ENCODE measurements around the gene SORT1. TPM values are rescaled to one million over a fixed set of nuclear protein-coding genes. Genes with fewer than 3 reads are reported as not detected.

Gene SORT1
- total and polyA plus RNA-seq, 2 of the 13 experiments (the other 11 are each of a cell fraction or from before 2014, with no cell fraction given), result 32.4 to 93.0 TPM

- TF ChIP-seq ZBTB43 (CRISPR knock-in tag; conservative IDR thresholded peaks at IDR 0.05), result no peak
- no peak for TF ChIP-seq TAF1 (CRISPR knock-in tag; IDR thresholded peaks at IDR 0.05)
- no peak for TF ChIP-seq NR3C1 (CRISPR knock-in tag; IDR thresholded peaks at IDR 0.05)
- TF ChIP-seq PAF1 (CRISPR knock-in tag; IDR thresholded peaks at IDR 0.05), result no peak
- no peak for TF ChIP-seq RFX3 (CRISPR knock-in tag; IDR thresholded peaks at IDR 0.05)
Observed at GRCh38 chr1:109272831-109273547, 124.7 kb downstream of the SORT1 start (continued).

GRCh38 chr1:109272021-109272799 lies 125.5 kb downstream of the SORT1 start:
- POLR2A ChIA-PET, result no interaction called here
- no peak overlapping the region for H3K27ac ChIP-seq (ENCODE audit: extremely low read length, insufficient read depth, low read length)
- H3K9me3 ChIP-seq (ENCODE audit: low read length), result no peaks in the 10 kb centered on the region
- CTCF ChIA-PET (ENCODE audit: low intra/inter-chr PET ratio, low total read pairs), result no interaction called here
- no peaks in the 10 kb centered on the region for H3K79me2 ChIP-seq (ENCODE audit: insufficient read depth, low read length)
- H4K20me1 ChIP-seq (ENCODE audit: insufficient read depth, low read length), result no peaks in the 10 kb centered on the region
- no peak overlapping the region for H3K4me2 ChIP-seq (ENCODE audit: low read depth, low read length)
- no peak overlapping the region for H3K4me3 ChIP-seq (replicated peaks in 1 of 3; ENCODE audit: insufficient read depth in 1 of 3, low read depth in 2 of 3, low read length in 3 of 3)
- intact Hi-C loops (cut with micrococcal nuclease; ENCODE audit: unreplicated experiment) (loop anchor here (10.0 kb wide), 1 partner anchor 73 kb away; no protein-coding TSS in a partner anchor), in situ Hi-C loops (cut with HindIII; ENCODE audit: extremely low pct_ligation_motif_present, low pct_unique_long_range_greater_than_20kb) (loop anchor here (5.0 kb wide), 1 partner anchor 50 kb away; no protein-coding TSS in a partner anchor)
- no peaks in the 10 kb centered on the region for H3K27me3 ChIP-seq (ENCODE audit: control insufficient read depth in 1 of 2, insufficient read depth in 2 of 2, low read length in 2 of 2)
- H2AFZ ChIP-seq (ENCODE audit: low read length), result no peak overlapping the region
- DNase-seq (ENCODE audit: low spot score) (no peak), FAIRE-seq (no peak), ATAC-seq (no peak)
- WGBS (ENCODE audit: low lambda C conversion rate), result 99% methylated on average over 9 of the region's 13 CpGs
- H3K4me1 ChIP-seq (ENCODE audit: insufficient read depth, low read length), result peaks cover 48% of the 10 kb centered on the region
- H3K36me3 ChIP-seq (replicated peaks in 1 of 2; ENCODE audit: control insufficient read depth in 1 of 2, insufficient read depth in 2 of 2, low read length in 2 of 2), result 0 out of 5 replicates have a peak, but pooled peaks cover 2% of the 10 kb centered on the region in 2 experiments
- no TSS peak for BruUV-seq (replicated peaks)
- H3K9ac ChIP-seq (ENCODE audit: insufficient read depth, low read depth, low read length), result 0 out of 2 replicates have a peak overlapping the region, but pooled peaks have one; percentile 6
- TF ChIP-seq HDAC6 (IDR thresholded peaks at IDR 0.05; ENCODE audit: low read depth, low read length) (no peak), MNT (IDR thresholded peaks at IDR 0.05) (no peak), CREB1 (IDR thresholded peaks at IDR 0.05) (no peak), CREB1 (CRISPR knock-in tag; IDR thresholded peaks at IDR 0.05) (no peak), ZNF513 (CRISPR knock-in tag; conservative IDR thresholded peaks at IDR 0.05) (no peak), PLRG1 (conservative IDR thresholded peaks at IDR 0.05) (no peak), ZNF207 (IDR thresholded peaks at IDR 0.05; ENCODE audit: borderline replicate concordance) (no peak), GRHL1 (CRISPR knock-in tag; conservative IDR thresholded peaks at IDR 0.05) (no peak), ZNF576 (CRISPR knock-in tag; IDR thresholded peaks at IDR 0.05) (no peak), NCOA1 (CRISPR knock-in tag; IDR thresholded peaks at IDR 0.05) (no peak), WIZ (CRISPR knock-in tag; IDR thresholded peaks at IDR 0.05) (no peak), ZNF891 (CRISPR knock-in tag; IDR thresholded peaks at IDR 0.05) (no peak)
